Measurements from ENCODE around the gene CPLX1. TPM values are rescaled to one million over a fixed set of nuclear protein-coding genes. Genes with fewer than 3 reads are reported as not detected.

The CPLX1 gene
- total RNA-seq, 1 donor from 2014 or later, result 1.1 TPM

GRCh38 chr4:766559-767283, 59.2 kb downstream of the CPLX1 start:
- Histone ChIP-seq H3K9me3 (peaks cover 71 to 99% of the 10 kb centered on the region in 2 donors), H3K4me1 (no peaks in the 10 kb centered on the region), H3K27ac (no peak overlapping the region), H3K4me3 (no peak overlapping the region), H3K36me3 (peaks cover 76 to 99% of the 10 kb centered on the region in 2 donors), H3K27me3 (no peaks in the 10 kb centered on the region)
- no peak for DNase-seq (ENCODE audit: low spot score in 2 of 2)
- no peak for TF ChIP-seq CTCF (IDR thresholded peaks at IDR 0.05)
- intact Hi-C loops (cut with DNase I), result no loop called here

DNA sequence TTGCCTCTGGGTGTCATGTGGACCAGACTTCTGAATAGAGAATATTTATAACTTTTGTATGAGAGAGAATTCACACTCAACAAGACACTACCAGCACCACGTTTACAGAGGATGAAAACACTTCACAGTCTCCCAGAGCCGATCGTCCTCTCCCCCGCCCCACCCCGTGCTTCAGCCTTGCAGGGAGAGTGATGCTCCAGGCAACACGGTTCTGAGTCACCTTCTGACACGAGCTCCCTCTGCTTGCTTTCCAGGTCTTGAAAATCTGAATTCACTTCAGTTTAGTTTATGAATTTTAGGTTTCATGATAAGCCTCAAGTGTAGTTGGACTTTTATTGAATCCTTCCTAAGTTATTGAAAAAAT, 59.8 kb downstream of the CPLX1 start:
- no peaks in the 10 kb centered on the region for H3K27me3 ChIP-seq
- DNase-seq (ENCODE audit: low spot score in 2 of 2), result no peak
- H3K9me3 ChIP-seq, result peaks cover 74 to 99% of the 10 kb centered on the region in 2 donors
- H3K36me3 ChIP-seq, result peaks cover 82 to 99% of the 10 kb centered on the region in 2 donors
- H3K4me3 ChIP-seq, result no peak overlapping the region
- no peaks in the 10 kb centered on the region for H3K4me1 ChIP-seq
- H3K27ac ChIP-seq, result no peak overlapping the region
- intact Hi-C loops (cut with DNase I), result no loop called here
- TF ChIP-seq CTCF (IDR thresholded peaks at IDR 0.05), result no peak

DNA sequence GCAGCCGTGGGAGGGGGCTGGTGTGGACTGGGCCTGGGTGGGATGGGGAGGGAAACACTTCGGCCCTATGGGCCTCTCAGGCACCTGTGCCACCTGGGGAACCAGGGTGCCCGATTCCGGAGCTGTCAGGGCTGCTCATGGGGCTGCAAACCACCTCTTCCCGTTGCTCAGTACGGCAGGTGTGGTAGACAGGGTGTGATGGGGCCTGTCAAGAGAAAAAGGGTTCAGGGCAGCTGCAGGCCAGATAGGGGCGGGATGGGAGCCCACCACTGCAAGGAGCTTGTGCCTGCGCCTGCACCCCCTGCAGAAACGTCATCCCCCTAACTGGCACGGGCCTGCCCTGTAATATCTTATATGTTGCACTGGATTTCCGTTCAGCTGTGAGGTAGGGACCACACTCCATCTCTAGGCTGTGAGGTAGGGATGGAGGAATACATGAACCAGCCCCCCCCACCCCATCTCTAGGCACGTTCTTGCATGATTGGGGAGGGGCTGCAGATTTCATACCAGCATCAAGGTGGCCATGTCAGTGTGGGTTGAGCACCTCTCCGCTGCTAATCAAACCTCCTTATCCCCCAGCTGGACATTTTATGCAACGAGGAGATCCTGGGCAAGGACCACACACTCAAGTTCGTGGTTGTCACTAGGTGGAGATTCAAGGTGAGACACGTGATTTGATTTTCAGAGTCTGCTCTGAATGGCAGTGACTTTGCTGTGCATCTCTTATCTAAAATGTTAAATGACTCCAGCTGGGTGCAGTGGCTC, 61.3 kb downstream of the CPLX1 start:
- Histone ChIP-seq H3K4me1 (no peaks in the 10 kb centered on the region), H3K27me3 (no peaks in the 10 kb centered on the region), H3K4me3 (no peak overlapping the region), H3K9me3 (peaks cover 79 to 99% of the 10 kb centered on the region in 2 donors), H3K36me3 (peaks cover 79 to 97% of the 10 kb centered on the region in 2 donors), H3K27ac (no peak overlapping the region)
- intact Hi-C loops (cut with DNase I), result no loop called here
- no peak for DNase-seq (ENCODE audit: low spot score in 2 of 2)
- no peak for TF ChIP-seq CTCF (IDR thresholded peaks at IDR 0.05)

DNA sequence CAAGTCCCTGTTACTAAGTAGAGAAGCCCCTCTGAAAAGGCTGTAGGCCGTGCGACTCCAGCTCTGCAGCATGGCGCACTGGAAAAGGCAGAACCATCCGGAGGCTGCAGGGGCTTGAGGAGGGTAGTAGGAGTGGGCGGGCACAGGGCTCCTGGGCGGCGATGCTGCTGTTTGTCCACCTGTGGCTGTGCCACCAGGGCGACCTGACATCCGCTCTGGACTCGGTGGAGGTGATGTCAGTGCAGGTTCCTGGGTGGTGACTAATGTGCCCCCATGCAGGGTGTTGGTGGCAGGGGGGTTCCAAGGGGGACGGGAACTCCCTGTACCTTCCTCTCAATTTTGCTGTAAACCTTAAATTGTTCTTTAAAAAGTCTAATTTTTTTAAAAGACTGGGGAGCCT, 62.0 kb downstream of the CPLX1 start:
- H3K4me1 ChIP-seq, result no peaks in the 10 kb centered on the region
- H3K4me3 ChIP-seq, result no peak overlapping the region
- peaks cover 76 to 92% of the 10 kb centered on the region in 2 donors for H3K9me3 ChIP-seq
- intact Hi-C loops (cut with DNase I), result no loop called here
- DNase-seq (ENCODE audit: low spot score in 2 of 2), result no peak
- H3K27me3 ChIP-seq, result no peaks in the 10 kb centered on the region
- TF ChIP-seq CTCF (IDR thresholded peaks at IDR 0.05), result no peak
- peaks cover 75 to 91% of the 10 kb centered on the region in 2 donors for H3K36me3 ChIP-seq
- H3K27ac ChIP-seq, result no peak overlapping the region

- intact Hi-C loops (cut with DNase I), result no loop called here
- H3K27me3 ChIP-seq, result no peaks in the 10 kb centered on the region
Observed at GRCh38 chr4:763191-763810, 62.6 kb downstream of the CPLX1 start.

More at GRCh38 chr4:763191-763810, 62.6 kb downstream of the CPLX1 start:
- Histone ChIP-seq H3K9me3 (peaks cover 71 to 88% of the 10 kb centered on the region in 2 donors), H3K4me1 (no peaks in the 10 kb centered on the region), H3K4me3 (no peak overlapping the region), H3K27ac (no peak overlapping the region), H3K36me3 (peaks cover 72 to 87% of the 10 kb centered on the region in 2 donors)
- no peak for TF ChIP-seq CTCF (IDR thresholded peaks at IDR 0.05)
- no peak for DNase-seq (ENCODE audit: low spot score in 2 of 2)
